Non-pigmented ciliary epithelial cell (primary cell): Measurements from ENCODE around the gene ZSCAN25.
"Not testable (repeated sequence)": the region's sequence is repeated elsewhere in the genome, so short reads cannot be mapped to it uniquely, and the experiment has no call there.

Experiments
- DNase-seq: peaks from one replicate; pipeline ENCODE4 v3.0.0-alpha.2; 2010; ENCODE audit warnings: low read depth

The ZSCAN25 gene

DNA sequence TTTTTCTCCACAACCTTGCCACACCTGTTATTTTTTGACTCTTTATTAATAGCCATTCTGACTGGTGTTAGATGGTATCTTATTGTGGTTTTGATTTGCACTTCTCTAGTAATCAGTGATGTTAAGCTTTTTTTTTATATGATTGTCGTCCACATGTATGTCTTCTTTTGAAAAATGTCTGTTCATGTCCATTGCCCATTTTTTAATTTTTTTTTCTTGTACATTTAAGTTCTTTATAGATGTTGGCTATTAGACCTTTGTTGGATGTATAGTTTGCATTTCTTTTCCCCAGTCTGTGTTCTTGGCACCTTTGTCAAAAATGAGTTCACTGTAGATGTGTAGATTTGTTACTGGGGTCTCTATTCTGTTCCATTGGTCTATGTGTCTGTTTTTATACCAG, 28.8 kb downstream of the ZSCAN25 start:
- DNase-seq, result no peak

DNA sequence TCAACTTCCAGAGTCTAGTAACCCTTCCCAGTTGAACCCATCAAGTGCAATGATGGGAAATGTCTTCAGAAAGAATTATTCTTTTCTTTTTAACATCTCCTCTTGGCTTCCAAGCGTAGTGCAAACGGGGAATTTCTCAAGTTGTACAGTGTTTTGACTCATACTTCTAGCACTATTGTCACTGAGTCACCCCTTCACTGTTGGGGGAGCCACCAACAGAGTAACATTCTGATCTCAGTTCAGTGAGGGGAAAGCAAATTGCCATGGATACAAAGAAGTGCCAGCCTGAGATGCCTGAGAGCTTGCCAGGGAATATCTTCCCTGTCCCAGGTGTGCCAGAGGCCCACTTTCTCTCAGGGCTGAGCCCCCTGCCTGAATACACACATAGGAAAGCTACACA, 32.1 kb downstream of the ZSCAN25 start:
- no peak for DNase-seq

DNA sequence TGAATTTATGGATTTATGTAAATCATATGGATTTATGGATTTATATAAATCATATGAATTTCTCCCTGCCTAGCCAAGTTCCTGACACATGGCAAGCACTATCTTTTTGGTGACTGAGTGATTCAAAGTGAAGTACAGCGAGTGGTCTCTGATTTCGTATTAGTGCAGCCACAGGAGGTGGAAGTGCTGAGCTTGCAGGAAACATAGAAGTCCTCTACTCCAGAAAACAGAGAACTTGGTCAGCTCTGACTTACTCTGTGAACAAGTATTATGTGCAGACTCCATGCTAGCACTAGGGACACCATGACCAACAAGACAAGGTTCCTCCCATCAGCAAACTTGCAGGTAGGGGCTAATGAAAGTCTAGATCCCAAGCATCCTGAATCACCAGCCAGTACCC, 34.5 kb downstream of the ZSCAN25 start:
- DNase-seq, result no peak

DNA sequence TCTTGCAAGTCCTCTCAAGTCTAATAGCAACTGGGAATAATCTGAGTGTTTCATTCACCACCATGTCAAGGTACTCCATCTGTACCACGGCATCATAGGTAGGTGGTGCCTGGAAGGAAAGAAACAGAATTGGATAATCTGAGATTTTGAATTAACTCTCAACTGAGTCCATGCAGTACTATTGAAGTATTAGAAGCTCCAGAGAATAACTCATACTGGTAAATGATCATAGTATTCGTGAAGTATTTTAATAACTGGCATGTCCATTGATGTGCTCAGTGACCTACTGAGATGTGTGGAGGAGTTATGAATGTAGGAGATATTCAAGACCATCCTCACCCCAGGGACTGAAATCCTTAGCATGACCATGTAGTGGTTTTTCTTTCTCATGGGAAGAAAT, 35.9 kb downstream of the ZSCAN25 start:
- DNase-seq, result no peak

DNA sequence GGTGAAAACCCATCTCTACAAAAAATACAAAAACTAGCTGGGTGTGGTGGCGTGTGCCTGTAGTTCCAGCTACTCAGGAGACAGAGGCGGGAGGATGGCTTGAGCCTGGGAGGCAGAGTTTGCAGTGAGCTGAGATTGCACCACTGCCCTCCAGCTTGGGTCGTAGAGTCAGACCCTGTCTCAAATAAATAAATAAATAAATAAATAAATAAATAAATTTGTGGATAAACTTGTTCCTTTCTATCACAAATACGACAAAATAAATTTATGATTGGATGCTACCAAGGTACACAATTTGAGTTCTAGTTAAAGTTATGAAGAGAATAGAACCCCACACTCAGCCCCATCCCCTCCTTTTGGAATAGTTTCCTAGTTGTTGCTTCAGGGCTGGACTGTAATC, 36.5 kb downstream of the ZSCAN25 start:
- DNase-seq, result not testable (repeated sequence)

DNA sequence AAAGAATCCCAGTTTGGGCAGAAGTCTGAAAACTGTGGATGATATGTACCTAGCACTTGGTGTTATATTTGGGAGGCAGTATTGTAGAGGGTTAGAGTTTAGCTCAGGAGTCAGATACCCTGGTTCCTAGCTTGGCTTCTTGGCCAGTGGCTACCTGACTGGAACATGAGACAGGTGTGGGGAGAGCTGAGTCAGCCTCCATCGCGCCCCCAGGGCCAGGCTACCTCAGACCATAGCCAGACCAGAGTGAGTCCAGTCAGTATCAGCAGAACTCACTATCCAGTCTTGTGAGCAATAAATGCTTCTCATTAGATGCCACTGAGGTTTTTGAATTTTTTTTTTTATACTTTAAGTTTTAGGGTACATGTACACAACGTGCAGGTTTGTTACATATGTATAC, 37.0 kb downstream of the ZSCAN25 start:
- DNase-seq, result no peak

DNA sequence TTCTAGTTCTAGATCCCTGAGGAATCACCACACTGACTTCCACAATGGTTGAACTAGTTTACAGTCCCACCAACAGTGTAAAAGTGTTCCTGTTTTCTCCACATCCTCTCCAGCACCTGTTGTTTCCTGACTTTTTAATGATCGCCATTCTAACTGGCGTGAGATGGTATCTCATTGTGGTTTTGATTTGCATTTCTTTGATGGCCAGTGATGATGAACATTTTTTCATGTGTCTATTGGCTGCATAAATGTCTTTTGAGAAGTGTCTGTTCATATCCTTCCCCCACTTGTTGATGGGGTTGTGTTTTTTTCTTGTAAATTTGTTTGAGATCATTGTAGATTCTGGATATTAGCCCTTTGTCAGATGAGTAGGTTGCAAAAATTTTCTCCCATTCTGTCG, 37.9 kb downstream of the ZSCAN25 start:
- DNase-seq, result not testable (repeated sequence)

DNA sequence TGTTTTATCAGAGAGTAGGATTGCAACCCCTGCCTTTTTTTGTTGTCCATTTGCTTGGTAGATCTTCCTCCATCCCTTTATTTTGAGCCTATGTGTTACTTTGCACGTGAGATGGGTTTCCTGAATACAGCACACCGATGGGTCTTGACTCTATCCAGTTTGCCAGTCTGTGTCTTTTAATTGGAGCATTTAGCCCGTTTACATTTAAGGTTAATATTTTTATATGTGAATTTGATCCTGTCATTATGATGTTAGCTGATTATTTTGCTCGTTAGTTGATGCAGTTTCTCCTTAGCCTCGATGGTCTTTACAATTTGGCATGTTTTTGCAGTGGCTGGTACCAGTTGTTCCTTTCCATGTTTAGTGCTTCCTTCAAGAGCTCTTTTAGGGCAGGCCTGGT, 41.1 kb downstream of the ZSCAN25 start:
- not testable (repeated sequence) for DNase-seq

DNA sequence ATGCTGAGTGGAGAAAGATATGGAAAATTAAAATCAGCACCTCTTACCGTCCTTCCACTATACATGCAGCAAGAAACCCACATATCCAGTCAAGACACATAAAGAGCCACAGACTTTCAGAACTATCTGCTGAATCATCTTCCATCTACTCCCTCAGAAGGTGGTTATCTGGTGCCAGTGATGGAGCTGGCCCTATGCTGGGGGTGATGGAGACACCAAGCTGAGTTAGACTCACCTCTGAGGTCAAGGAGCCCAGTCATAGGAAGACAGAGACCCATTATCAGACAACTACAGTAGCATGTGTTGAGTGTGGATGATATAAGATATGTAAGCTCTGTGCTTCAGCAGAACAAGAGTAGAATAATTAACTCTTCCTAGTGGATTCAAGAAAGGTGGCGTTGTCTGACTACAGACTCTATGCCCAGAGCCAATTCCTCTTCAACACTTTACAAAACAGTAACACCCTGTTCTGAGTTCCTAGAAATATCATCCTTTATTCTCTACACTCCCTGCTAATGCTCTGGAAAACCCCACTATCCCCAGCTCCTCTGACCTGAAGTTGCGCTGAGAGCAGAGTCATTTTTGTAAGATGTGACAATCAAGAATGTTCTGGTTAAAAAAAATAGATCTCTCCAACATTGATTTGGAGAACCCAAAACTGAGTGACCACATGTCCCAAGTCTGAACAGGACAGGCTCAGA, 48.7 kb downstream of the ZSCAN25 start:
- DNase-seq, result no peak

DNA sequence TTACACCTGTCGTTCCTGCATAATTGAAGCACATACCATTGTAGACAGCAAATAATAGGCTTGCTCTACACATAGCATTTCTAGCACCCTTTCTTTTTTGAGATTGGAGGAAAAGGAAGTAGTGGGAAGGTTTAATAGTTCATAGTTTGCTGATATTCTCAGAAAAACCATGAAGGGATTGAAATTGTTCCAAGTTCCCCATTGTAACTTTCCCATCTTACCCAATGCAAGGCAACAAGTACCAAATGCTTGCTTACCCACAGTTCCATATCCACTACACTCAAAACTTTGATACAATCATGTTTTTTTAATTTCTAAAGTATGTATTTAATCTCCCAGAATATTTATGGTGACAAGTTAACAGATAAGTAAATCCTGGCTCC, 49.3 kb downstream of the ZSCAN25 start:
- DNase-seq, result no peak

DNA sequence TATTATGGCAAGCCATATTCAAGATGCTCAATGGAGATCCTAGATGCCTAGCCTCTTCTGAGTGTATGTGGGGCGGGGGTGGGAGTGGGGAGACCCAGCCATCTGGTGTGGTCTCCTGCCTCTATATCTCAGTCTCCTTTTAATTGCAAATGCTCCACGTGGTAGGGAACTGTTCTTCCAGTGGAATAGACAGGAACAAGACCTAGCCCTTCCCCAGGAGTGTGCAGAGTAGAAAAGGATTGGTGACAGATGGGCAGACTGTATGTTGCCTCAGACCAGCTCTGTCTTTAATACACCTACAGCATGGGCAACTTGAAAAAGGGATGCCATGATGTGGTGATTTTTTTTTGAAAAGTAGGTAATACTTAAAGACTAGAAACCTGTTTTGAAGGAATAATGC, 50.4 kb downstream of the ZSCAN25 start:
- no peak for DNase-seq

DNA sequence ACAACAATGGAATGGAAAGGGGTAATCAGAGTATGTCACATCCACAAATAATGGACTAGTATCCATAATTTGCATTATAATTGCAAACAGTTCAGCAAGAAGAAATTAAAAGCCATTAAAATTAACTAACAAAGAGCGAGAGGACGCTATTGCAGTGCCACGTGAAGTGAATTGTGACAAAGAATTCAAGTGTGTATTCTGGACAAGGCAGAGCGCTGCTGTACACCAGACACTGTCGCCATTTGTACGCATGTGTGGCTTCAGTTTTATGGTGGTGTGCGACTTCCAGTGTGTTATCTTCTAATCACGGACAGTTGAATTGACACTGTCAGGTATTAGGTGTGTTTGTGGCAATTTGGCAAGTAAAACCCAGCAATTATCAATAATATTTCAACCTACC, 51.8 kb downstream of the ZSCAN25 start:
- DNase-seq, result no peak

DNA sequence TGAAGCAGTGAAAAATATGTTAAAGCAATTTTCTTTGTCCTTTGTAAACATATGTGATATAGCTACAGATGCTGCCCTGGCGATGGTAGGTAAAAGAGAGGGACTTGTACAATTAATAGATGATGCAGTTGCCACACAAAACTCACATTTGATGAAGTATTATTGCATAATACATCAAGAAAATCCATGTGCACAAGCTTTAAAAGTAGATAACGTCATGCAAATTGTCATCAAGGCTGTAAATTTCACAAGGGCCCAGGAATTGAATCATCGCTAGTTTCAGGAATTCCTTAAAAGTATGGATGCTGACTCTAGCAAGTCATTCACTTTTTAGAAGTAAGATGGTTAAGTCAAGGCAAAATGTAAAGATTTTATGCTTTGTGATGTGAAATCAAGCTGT, 53.0 kb downstream of the ZSCAN25 start:
- no peak for DNase-seq

DNA sequence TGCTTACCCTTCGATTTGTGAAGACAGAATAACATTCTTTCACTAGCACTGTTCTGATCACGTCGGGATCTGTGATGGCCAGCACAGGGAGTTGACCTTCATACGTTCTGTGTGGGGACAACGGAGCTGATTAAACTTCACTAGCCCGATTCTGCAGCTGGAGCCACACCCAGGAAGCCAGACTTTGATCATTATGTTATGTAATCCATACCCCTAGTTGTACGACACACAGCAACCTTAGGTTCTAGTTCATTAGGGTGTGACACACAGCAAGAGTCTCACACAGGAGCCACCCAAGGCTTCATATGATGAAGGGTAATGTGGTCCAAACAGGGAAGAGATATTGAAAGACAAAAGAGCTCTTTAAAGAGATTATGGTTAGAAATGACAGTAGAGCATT, 55.8 kb downstream of the ZSCAN25 start:
- no peak for DNase-seq

DNA sequence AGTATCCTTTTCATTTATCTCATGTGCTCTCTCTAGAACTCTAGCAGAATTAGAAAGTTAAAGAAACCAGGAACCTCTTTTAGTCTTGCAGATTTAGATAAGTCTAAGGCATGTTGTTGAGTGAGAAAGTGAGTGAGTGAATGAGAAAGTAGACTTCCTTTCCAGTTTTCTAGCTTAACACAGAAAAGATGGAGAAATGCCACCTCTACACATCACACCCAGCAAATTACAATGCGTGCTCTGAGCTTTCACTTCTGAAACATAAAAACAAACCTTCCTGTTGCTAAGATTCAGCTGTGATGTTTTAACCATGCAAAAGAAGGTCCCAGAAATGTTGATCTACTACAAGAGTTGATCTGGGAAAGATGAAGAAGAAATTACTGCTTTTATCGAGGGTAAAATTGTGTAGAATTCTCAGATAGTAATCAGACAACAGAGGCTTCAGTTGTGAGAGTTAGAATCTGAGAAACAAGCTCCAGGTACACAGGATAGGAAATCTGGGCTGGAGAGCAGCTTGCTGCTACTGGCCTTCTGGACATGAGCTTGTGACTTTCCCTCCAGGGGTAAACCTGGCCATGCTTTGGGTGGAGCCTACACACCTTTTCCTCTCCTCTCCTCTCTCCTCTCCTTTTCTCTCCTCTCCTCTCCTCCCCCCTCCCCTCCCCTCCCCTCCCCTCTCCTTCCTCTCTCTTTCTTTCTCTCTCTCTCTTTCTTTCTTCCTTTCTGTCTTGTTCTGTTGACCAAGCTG, 58.4 kb downstream of the ZSCAN25 start:
- DNase-seq, result no peak

DNA sequence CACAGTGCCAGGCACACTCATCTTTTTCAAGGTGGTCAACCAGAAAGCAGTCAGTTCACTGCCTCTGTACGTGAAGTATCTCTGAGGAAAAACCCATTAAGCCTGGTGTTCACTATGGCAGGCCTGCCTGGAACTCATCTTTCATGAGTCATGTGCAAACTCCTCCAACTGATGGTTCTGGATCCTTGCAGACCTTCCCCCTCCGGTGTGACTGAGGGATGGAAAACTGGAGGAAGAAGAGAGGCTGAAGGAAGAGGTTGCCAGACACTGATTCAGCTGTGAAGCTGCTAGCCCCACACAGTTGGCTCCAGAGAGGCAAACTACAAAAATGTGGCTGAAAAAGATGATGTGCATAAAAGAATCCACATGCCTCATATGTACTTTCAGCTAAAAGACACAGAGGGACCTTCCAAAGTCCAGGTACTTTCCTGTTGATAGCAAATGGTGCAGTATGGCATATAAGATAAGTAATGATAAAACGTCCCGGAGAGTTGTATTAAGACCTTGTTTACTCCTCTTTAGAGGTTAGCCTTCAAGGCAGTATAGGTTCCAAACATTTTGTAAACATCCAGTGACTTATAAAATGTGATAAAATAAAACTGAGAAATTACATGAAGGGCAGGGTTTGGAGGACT, 60.4 kb downstream of the ZSCAN25 start:
- DNase-seq, result no peak

DNA sequence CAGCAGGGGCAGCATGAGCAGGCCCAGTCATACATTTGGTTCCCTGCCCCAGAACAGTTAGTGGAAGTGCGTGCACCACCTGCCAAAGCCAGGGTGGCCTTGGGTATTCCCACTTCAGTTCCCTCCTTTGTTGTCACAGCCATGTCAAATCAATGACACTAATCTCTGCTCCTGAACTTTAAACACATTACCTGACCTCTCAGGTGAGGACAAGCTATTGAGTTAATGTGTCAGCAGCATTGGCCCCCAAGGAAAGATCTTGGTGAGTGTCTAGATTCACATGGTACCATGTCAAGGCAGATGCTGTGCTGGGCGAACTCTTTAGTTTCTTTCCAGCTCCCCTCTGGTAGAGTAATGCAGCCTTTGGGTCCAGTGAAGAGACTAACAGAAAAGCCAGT, 60.9 kb downstream of the ZSCAN25 start:
- DNase-seq, result no peak

DNA sequence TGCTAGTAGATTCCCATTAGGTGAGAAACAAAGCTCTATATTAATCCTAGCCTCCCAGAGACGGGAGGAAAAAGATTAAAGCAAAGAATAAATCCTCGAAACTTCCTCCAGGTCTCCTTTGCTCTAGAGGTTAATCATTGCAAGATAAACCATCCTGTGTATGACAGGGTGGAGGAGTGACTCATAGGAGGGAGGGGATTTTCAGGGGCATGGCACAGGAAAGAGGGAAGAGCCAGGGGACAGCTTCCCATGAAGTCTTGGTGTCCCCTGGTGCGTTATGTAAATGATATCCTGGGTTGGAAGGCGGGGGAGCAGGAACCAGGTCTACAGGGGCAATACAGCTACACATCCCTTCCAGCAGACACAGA, 62.3 kb downstream of the ZSCAN25 start:
- no peak for DNase-seq

DNA sequence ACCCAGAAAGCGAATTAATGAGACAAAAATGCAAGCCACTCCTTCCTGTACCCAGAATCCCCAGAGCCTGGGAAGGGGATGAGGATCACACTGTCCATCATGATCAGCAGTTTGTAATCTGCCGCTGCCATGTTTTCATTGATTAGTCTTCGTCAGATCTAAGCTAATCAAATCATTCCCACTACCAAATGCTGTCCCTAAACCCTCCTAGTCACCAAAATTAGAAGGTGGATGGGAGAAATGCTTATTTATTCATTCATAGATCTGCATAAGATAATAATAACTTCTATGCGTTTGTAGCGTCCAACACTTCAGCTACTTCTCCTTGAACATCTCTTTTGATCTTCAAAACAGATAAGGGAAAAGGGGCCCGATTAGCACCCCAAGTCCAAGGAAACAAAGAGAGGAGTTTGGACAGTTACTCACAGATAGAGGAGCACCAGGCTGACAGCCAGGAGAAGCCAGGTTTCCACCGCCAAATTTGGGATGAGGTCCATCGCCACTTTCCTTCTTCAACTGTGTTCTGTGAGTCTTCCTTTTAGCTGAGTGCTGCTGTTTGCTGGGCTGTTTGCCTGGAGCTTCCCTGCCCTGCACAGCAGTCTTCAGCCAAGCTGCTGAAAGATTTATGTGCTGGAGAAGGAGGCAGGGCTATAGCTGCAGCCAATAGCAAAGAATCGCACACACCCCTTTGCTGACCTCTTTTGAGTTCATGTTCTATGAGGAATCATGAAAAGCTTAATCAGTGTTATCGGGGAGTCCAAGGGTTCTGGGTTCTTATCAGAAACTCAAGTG, 62.9 kb downstream of the ZSCAN25 start, which contains the start of gene CYP3A5:
CYP3A5 (minus strand) TSS at position 597 of the 792 bp plus-strand sequence; CDS start at position 497, 100 bp downstream.
- no peak for DNase-seq
